Neuronal stem cell (in vitro differentiated cells): ENCODE results near the gene SYT1.

Source experiments
- DNase-seq: peaks from one replicate; pipeline ENCODE4 v3.0.0-alpha.2; 2013; ENCODE audit warnings: low spot score
- H2AFZ ChIP-seq: one replicate; pipeline ENCODE4 v1.6.1; 2013; ENCODE audit warnings: mild to moderate bottlenecking, low read length, inconsistent platforms
- H2AK5ac ChIP-seq: 2 replicates; pipeline ENCODE4 v1.6.1; 2013; ENCODE audit warnings: low read depth, mild to moderate bottlenecking, inconsistent platforms, low read length, moderate library complexity, mixed read lengths
- H2BK120ac ChIP-seq: 2 replicates; pipeline ENCODE4 v1.6.1; 2013; ENCODE audit warnings: low read depth, mild to moderate bottlenecking, inconsistent platforms, low read length, moderate library complexity, mixed read lengths
- H2BK12ac ChIP-seq: one replicate; pipeline ENCODE4 v1.6.1; 2013; ENCODE audit warnings: low read length, inconsistent platforms
- H2BK15ac ChIP-seq: 2 replicates; pipeline ENCODE4 v1.6.1; 2013; ENCODE audit warnings: mild to moderate bottlenecking, low read length, inconsistent platforms, mixed read lengths
- H2BK5ac ChIP-seq: one replicate; pipeline ENCODE4 v1.6.1; 2013; ENCODE audit warnings: inconsistent platforms, mild to moderate bottlenecking, low read length, moderate library complexity
- H3K14ac ChIP-seq: one replicate; pipeline ENCODE4 v1.6.1; 2013; ENCODE audit warnings: low read length, inconsistent platforms
- H3K18ac ChIP-seq: 2 replicates; pipeline ENCODE4 v1.6.1; 2013; ENCODE audit warnings: low read length, inconsistent platforms
- H3K23ac ChIP-seq: 2 replicates; pipeline ENCODE4 v1.6.1; 2013; ENCODE audit warnings: low read depth, mild to moderate bottlenecking, mixed read lengths, low read length, inconsistent platforms; ENCODE audit not compliant: poor library complexity
- H3K27ac ChIP-seq: replicated peaks from 3 replicates; pipeline ENCODE4 v1.5.1; 2013; ENCODE audit warnings: low read length, inconsistent platforms
- H3K27me3 ChIP-seq, 3 experiments: 2 replicates each; pipeline ENCODE4 v1.6.1; 2013; ENCODE audit warnings: low read length in 3 of 3, mild to moderate bottlenecking in 2 of 3, inconsistent platforms in 1 of 3, low read depth in 1 of 3, mixed read lengths in 1 of 3, moderate library complexity in 1 of 3; ENCODE audit not compliant: control insufficient read depth in 3 of 3, insufficient read depth in 3 of 3
- H3K36me3 ChIP-seq, 2 donors: replicated peaks in 1 of 2; 2 replicates each; pipeline ENCODE4 v1.6.1; 2013; ENCODE audit warnings: low read length in 2 of 2; ENCODE audit not compliant: control insufficient read depth in 2 of 2, insufficient read depth in 2 of 2
- H3K4ac ChIP-seq: 2 replicates; pipeline ENCODE4 v1.6.1; 2013; ENCODE audit warnings: inconsistent platforms, mild to moderate bottlenecking, low read length, moderate library complexity
- H3K4me1 ChIP-seq, 2 donors: 1 replicate in 1 of 2; 2 replicates in 1 of 2; pipeline ENCODE4 v1.6.1; 2013; ENCODE audit warnings: low read length in 2 of 2, low read depth in 1 of 2; ENCODE audit not compliant: control insufficient read depth in 2 of 2, insufficient read depth in 1 of 2
- H3K4me2 ChIP-seq: one replicate; pipeline ENCODE4 v1.6.1; 2013; ENCODE audit warnings: mild to moderate bottlenecking, low read length, inconsistent platforms; ENCODE audit not compliant: insufficient read depth, poor library complexity, severe bottlenecking
- H3K4me3 ChIP-seq, 2 donors: 2 replicates each; pipeline ENCODE4 v1.5.1; 2013; ENCODE audit warnings: low read length in 2 of 2, mild to moderate bottlenecking in 2 of 2, inconsistent platforms in 1 of 2, moderate library complexity in 1 of 2
- H3K79me1 ChIP-seq: one replicate; pipeline ENCODE4 v1.6.1; 2013; ENCODE audit warnings: low read depth, mild to moderate bottlenecking, inconsistent platforms, low read length, moderate library complexity
- H3K9ac ChIP-seq: one replicate; pipeline ENCODE4 v1.6.1; 2013; ENCODE audit warnings: mild to moderate bottlenecking, low read depth, low read length, inconsistent platforms; ENCODE audit not compliant: poor library complexity
- H3K9me3 ChIP-seq, 2 donors: replicated peaks in 1 of 2; 2 replicates each; pipeline versions ENCODE3 to v1.6.1; 2013; ENCODE audit warnings: low read length in 2 of 2, mild to moderate bottlenecking in 2 of 2, inconsistent platforms in 1 of 2, low read depth in 1 of 2, mixed read lengths in 1 of 2, moderate library complexity in 1 of 2; ENCODE audit not compliant: control insufficient read depth in 2 of 2, insufficient read depth in 1 of 2
- H4K8ac ChIP-seq: one replicate; pipeline ENCODE4 v1.6.1; 2013; ENCODE audit warnings: low read depth, mild to moderate bottlenecking, inconsistent platforms, low read length, moderate library complexity
- H4K91ac ChIP-seq: one replicate; pipeline ENCODE4 v1.6.1; 2013; ENCODE audit warnings: low read length, low read depth, mild to moderate bottlenecking, inconsistent platforms; ENCODE audit not compliant: poor library complexity
- WGBS, 2 donors: extraction: QIAGEN DNeasy Blood & Tissue Kit; methylation state at CpG; one replicate each; pipeline ENCODE4 v1.1.7; 2013; ENCODE audit warnings: missing lambda C conversion rate in 2 of 2, mixed read lengths in 1 of 2; ENCODE audit not compliant: insufficient read length in 2 of 2, insufficient replicate concordance in 1 of 2; ENCODE audit errors: extremely low coverage in 2 of 2; 5-methylcytosine and 5-hydroxymethylcytosine counted together

Gene SYT1

DNA sequence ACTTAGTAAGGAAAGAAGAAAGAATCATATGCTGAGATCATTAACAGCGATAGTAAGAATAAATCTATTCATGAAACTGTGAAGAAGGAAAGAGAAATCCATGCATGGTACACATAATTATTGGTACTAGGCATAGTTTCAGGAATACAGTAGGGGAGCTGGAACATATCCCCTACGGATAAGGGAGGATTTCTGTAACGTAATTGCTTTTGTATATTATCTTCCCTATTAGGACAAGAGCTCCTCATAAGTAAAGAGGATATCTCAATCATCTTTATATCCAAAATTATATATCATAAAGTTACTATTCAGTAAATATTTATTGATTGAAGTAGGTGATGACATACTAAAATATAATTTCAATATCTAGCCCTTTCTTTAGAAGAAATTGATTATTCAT lies 22.9 kb downstream of the SYT1 start:
- Histone ChIP-seq H2AK5ac (no peak overlapping the region), H2BK15ac (no peak overlapping the region), H3K4ac (no peak overlapping the region), H2BK120ac (no peak overlapping the region), H3K36me3 (no peaks in the 10 kb centered on the region), H2BK5ac (no peak overlapping the region), H3K18ac (no peak overlapping the region), H3K4me1 (peaks cover 0 to 2% of the 10 kb centered on the region in 2 donors), H3K4me2 (no peak overlapping the region), H3K4me3 (no peak overlapping the region), H3K27me3 (no peaks in the 10 kb centered on the region), H3K9me3 (no peaks in the 10 kb centered on the region), H4K91ac (no peak overlapping the region), H2AFZ (no peak overlapping the region), H3K14ac (no peak overlapping the region), H3K27ac (no peak overlapping the region), H3K23ac (no peak overlapping the region), H3K9ac (no peak overlapping the region), H4K8ac (no peak overlapping the region), H3K79me1 (no peaks in the 10 kb centered on the region), H2BK12ac (no peak overlapping the region)
- WGBS, 2 donors, result no CpG with 5 or more reads among the region's 3 CpGs
- no peak for DNase-seq

DNA sequence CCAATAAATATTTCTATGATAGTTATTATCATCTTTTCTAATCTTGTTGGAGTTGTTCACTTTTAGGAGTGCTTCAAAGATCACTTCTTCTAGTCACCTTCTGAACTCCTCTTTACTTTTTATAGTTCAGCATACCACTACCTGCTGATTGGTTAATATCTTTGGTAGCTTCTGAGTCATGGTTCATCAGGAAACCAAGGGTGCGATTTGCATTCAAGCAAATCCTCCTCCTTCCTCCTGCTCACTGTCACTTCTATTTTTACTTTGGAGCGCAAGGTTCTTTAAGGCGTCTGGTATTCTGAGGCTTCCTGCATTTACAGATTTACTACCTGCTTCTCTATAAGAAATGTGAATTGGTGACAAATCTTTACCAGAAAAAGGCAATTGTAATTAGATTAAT lies 24.0 kb downstream of the SYT1 start:
- no peak overlapping the region for H4K91ac ChIP-seq
- no peak overlapping the region for H3K27ac ChIP-seq
- no peak overlapping the region for H3K23ac ChIP-seq
- H3K9me3 ChIP-seq, result no peaks in the 10 kb centered on the region
- H4K8ac ChIP-seq, result no peak overlapping the region
- H2BK5ac ChIP-seq, result no peak overlapping the region
- H3K18ac ChIP-seq, result no peak overlapping the region
- no peak overlapping the region for H3K4me3 ChIP-seq
- no peak overlapping the region for H3K14ac ChIP-seq
- WGBS, 2 donors, result no CpG with 5 or more reads among the region's 3 CpGs
- no peaks in the 10 kb centered on the region for H3K79me1 ChIP-seq
- no peak overlapping the region for H2BK15ac ChIP-seq
- H3K4me2 ChIP-seq, result no peak overlapping the region
- peaks cover 0 to 2% of the 10 kb centered on the region in 2 donors for H3K4me1 ChIP-seq
- H3K27me3 ChIP-seq, result no peaks in the 10 kb centered on the region
- no peaks in the 10 kb centered on the region for H3K36me3 ChIP-seq
- H2BK12ac ChIP-seq, result no peak overlapping the region
- H2AK5ac ChIP-seq, result no peak overlapping the region
- no peak for DNase-seq
- no peak overlapping the region for H2AFZ ChIP-seq
- H3K4ac ChIP-seq, result no peak overlapping the region
- H3K9ac ChIP-seq, result no peak overlapping the region
- H2BK120ac ChIP-seq, result no peak overlapping the region

DNA sequence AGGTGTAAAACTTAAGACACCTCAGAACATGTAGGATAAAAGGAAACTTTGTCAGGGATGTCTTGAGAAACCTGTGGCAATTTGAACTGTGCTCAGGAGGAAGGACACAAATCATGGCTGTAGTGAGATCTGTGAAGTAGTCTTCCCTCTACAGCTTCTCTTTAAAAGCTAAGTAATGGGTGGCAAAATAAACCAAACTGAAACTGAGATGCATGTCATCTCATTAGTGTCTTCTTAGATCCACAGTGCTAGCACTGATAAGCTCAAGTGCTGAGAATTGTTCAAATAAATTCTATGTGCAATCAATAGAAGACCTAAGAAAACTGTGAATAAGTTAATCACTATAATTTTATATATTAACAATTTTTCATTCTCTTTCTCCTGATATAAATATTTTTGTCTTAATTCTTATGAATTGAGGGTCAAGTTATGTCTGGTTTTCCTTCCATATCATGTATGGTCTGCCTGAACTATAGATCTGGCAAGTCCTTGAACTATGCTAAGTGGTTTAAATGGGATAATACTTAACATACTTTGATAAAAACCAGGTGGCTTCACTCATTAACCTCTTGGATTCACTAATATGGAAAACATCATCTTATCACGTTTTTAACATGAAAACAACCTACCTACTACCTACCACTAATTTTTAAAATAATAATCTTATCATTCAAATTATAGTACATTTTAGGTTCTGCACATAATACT lies 27.2 kb downstream of the SYT1 start:
- no peak overlapping the region for H3K14ac ChIP-seq
- 100% methylated on average over 1 of the region's 1 CpG; no CpG with 5 or more reads in 1 of the 2 donors for WGBS, 2 donors
- no peak overlapping the region for H2BK12ac ChIP-seq
- no peak overlapping the region for H3K9ac ChIP-seq
- H3K23ac ChIP-seq, result no peak overlapping the region
- no peak overlapping the region for H3K4ac ChIP-seq
- H4K8ac ChIP-seq, result no peak overlapping the region
- H2BK15ac ChIP-seq, result no peak overlapping the region
- H3K4me2 ChIP-seq, result no peak overlapping the region
- no peaks in the 10 kb centered on the region for H3K9me3 ChIP-seq
- no peak overlapping the region for H2AFZ ChIP-seq
- no peaks in the 10 kb centered on the region for H3K27me3 ChIP-seq
- no peak overlapping the region for H3K27ac ChIP-seq
- H3K4me1 ChIP-seq, result no peaks in the 10 kb centered on the region
- no peak overlapping the region for H4K91ac ChIP-seq
- H3K4me3 ChIP-seq, result no peak overlapping the region
- no peak overlapping the region for H3K18ac ChIP-seq
- no peak for DNase-seq
- H3K36me3 ChIP-seq, result no peaks in the 10 kb centered on the region
- no peak overlapping the region for H2BK5ac ChIP-seq
- no peak overlapping the region for H2BK120ac ChIP-seq
- no peaks in the 10 kb centered on the region for H3K79me1 ChIP-seq
- no peak overlapping the region for H2AK5ac ChIP-seq

DNA sequence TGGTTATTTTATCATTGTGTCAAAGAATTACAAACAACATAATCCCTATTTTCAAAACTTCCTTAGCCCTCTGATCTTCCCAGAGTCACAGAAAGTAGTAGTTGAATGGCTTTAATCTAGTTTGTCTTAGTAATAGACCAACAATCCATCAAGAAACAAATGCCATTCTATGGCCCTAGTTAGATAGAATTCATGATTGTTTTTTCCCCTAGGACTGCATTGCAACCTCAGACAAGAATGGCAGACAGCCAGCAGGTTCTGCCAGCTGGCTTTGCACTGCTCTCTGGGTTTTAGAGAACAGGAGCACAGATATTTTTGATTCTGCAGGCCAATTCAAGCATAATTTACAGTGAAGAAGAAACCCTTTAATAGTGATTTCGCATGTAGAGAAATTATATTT lies 33.8 kb downstream of the SYT1 start:
- H2AK5ac ChIP-seq, result no peak overlapping the region
- H4K8ac ChIP-seq, result no peak overlapping the region
- no peaks in the 10 kb centered on the region for H3K9me3 ChIP-seq
- peaks cover 0 to 2% of the 10 kb centered on the region in 2 donors for H3K4me1 ChIP-seq
- no peak overlapping the region for H2BK120ac ChIP-seq
- no peak overlapping the region for H2BK12ac ChIP-seq
- H3K14ac ChIP-seq, result no peak overlapping the region
- no peak overlapping the region for H3K4me3 ChIP-seq
- H2BK5ac ChIP-seq, result no peak overlapping the region
- no peak overlapping the region for H4K91ac ChIP-seq
- H3K4me2 ChIP-seq, result no peak overlapping the region
- H3K4ac ChIP-seq, result no peak overlapping the region
- H3K23ac ChIP-seq, result no peak overlapping the region
- no CpG with 5 or more reads among the region's 1 CpG for WGBS, 2 donors
- H3K79me1 ChIP-seq, result no peaks in the 10 kb centered on the region
- no peaks in the 10 kb centered on the region for H3K27me3 ChIP-seq
- no peak overlapping the region for H3K9ac ChIP-seq
- H2AFZ ChIP-seq, result no peak overlapping the region
- H3K18ac ChIP-seq, result no peak overlapping the region
- no peak overlapping the region for H3K27ac ChIP-seq
- H2BK15ac ChIP-seq, result no peak overlapping the region
- no peaks in the 10 kb centered on the region for H3K36me3 ChIP-seq
- no peak for DNase-seq
